Measurements from ENCODE around the gene ABHD14A. TPM values are rescaled to one million over a fixed set of nuclear protein-coding genes. Genes with fewer than 3 reads are reported as not detected.

ABHD14A gene
- total RNA-seq, 3 donors from 2014 or later = 6.3 to 14.8 (median 9.1) TPM

DNA sequence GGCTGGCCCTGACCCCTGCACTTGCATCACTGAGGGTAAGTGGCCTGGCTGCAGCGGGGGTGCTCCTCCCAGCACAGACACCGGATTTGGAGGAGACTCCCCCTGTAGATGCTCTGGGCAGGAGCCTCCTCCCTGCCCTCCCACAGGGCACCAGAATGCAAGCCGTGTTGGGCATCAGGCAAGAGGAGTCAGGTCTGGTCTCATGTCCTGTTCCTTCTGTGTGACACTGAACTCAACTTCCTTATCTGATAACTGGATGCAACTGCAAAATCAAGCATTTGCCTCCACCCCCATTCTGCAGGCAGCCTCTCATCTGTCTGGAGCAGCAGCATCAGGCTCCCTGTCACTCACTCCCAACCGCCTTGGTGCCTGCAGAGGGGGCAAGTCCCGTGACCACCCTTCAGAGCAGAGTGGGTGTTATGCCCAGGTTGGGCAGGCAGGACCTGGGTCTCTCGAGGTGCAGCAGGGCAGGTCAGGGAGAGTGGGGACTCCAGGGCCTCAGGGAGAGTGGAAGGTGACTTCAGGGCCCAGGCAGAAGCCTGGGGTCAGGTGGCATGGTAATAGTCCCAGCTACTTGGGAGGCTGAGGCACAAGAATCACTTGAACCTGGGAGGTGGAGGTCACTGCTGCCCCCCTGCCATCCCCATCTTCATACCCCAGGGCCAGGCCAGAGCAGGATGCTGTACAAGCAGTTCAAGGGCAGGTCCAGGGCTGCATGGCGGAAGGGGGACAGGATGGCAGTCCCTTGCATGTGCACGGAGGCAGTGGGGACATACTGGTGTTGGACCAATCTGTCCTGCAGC is 31.4 kb downstream of the ABHD14A start:
- Histone ChIP-seq H3K4me3 (no peak overlapping the region), H3K36me3 (ENCODE audit: low read depth) (no peaks in the 10 kb centered on the region), H3K4me1 (ENCODE audit: low read depth) (peaks cover 5% of the 10 kb centered on the region), H3K9me3 (no peaks in the 10 kb centered on the region)
- intact Hi-C loops (cut with DNase I, micrococcal nuclease) = no loop called here
- no peak for DNase-seq
- no peak for ATAC-seq
- TF ChIP-seq, protein P1, sequence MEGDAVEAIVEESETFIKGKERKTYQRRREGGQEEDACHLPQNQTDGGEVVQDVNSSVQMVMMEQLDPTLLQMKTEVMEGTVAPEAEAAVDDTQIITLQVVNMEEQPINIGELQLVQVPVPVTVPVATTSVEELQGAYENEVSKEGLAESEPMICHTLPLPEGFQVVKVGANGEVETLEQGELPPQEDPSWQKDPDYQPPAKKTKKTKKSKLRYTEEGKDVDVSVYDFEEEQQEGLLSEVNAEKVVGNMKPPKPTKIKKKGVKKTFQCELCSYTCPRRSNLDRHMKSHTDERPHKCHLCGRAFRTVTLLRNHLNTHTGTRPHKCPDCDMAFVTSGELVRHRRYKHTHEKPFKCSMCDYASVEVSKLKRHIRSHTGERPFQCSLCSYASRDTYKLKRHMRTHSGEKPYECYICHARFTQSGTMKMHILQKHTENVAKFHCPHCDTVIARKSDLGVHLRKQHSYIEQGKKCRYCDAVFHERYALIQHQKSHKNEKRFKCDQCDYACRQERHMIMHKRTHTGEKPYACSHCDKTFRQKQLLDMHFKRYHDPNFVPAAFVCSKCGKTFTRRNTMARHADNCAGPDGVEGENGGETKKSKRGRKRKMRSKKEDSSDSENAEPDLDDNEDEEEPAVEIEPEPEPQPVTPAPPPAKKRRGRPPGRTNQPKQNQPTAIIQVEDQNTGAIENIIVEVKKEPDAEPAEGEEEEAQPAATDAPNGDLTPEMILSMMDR (IDR thresholded peaks at IDR 0.05) = no peak

DNA sequence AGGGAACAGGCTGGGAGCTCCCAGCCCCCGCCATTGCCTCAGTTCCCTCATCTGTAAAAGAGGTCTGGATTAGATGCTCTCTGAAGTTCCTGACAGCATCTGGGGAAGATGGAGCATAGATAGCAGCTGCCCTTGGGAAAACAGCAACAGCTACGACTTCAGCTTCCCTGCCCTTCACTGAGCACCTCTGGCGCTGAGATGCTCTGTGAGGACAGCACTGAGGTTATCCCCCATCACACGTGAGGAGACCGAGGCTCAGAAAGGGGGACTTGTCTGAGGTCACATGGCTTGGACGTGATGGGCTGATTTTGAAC is 31.9 kb downstream of the ABHD14A start:
- DNase-seq = no peak
- Histone ChIP-seq H3K36me3 (ENCODE audit: low read depth) (no peaks in the 10 kb centered on the region), H3K4me1 (ENCODE audit: low read depth) (peaks cover under 1% of the 10 kb centered on the region), H3K9me3 (no peaks in the 10 kb centered on the region), H3K4me3 (no peak overlapping the region)
- no peak for ATAC-seq
- intact Hi-C loops (cut with DNase I, micrococcal nuclease) = no loop called here
- TF ChIP-seq, protein P1 (IDR thresholded peaks at IDR 0.05) = no peak

DNA sequence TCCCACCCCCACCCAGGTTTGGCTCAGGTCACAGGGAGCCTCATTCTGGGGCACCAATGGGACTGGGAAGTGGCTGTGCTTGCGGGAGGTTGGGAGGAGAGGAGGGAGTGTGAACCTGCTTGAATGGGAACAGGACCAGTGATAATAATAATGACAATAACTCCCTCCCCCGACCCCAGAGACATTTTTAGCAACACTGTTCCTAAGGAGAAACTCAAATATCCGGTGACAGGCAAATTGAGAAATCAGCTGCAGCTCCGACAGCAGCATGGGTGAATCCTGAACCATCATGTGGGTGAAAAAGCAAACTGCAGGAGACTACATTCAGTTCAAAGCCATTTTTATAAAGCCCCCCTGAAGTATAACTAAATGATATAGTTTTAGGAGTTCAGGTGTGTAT is 32.4 kb downstream of the ABHD14A start:
- intact Hi-C loops (cut with DNase I, micrococcal nuclease) = no loop called here

DNA sequence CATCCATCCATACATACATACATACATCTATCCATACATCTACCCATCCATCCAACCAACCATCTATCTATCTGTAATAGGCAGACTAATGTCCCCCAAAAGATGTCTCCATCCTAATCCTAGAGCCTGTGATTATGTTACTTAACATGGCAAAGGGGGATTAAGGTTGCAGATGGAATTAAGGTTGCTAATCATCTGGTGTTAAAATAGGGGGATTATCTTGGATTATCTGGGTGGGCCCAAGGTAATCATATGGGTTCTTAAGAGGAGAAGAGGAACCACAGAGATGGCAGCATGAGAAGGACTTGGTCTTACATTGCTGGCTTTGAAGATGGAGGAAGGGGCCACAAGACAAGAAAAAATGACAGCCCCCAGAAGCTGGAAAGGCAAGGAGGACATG is 35.6 kb downstream of the ABHD14A start:
- no peak for ATAC-seq
- intact Hi-C loops (cut with DNase I, micrococcal nuclease) = no loop called here
- no peak for DNase-seq
- TF ChIP-seq, protein P1 (IDR thresholded peaks at IDR 0.05) = no peak
- no peaks in the 10 kb centered on the region for H3K9me3 ChIP-seq
- no peaks in the 10 kb centered on the region for H3K4me1 ChIP-seq (ENCODE audit: low read depth)
- H3K4me3 ChIP-seq = no peak overlapping the region
- H3K36me3 ChIP-seq (ENCODE audit: low read depth) = no peaks in the 10 kb centered on the region

More for the DNA sequence above, 32.4 kb downstream of the ABHD14A start:
- TF ChIP-seq, protein P1 (IDR thresholded peaks at IDR 0.05) = no peak
- ATAC-seq = no peak
- Histone ChIP-seq H3K36me3 (ENCODE audit: low read depth) (no peaks in the 10 kb centered on the region), H3K4me1 (ENCODE audit: low read depth) (no peaks in the 10 kb centered on the region), H3K9me3 (no peaks in the 10 kb centered on the region), H3K4me3 (no peak overlapping the region)
- DNase-seq = no peak

DNA sequence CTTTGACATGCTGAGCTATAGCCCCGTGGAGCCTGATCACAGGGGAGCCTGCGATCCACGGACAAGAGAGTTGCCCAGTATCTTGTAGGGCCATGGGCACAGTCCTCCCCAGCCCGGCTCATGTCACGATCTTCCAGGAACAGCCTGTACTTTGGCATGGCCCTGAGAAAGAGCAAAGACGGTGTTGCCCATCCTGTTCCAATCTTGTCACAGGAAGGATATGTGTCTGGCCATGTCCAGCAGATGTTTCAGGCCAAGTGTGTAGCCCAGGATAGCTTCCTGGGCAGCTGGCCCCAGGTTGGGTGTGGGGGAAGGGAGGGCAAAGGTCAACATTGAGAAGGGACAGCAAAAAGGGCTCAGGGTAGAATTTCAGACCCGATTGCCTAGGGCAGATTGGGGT is 37.8 kb downstream of the ABHD14A start:
- Histone ChIP-seq H3K4me1 (ENCODE audit: low read depth) (no peaks in the 10 kb centered on the region), H3K4me3 (no peak overlapping the region), H3K9me3 (no peaks in the 10 kb centered on the region), H3K36me3 (ENCODE audit: low read depth) (no peaks in the 10 kb centered on the region)
- ATAC-seq = no peak
- DNase-seq = no peak
- intact Hi-C loops (cut with DNase I, micrococcal nuclease) = no loop called here
- TF ChIP-seq, protein P1 (IDR thresholded peaks at IDR 0.05) = no peak

Data from mucosa of descending colon (tissue), 3 donors.